GM12872 (cell line): ENCODE measurements around the gene CFAP100.

Experiments
- TF ChIP-seq, protein P1 (sequence below): IDR thresholded peaks from 3 replicates; pipeline ENCODE4 v1.5.1; 2011; ENCODE audit warnings: low read depth, mild to moderate bottlenecking, low read length, moderate library complexity; ENCODE audit not compliant: insufficient read depth

The CFAP100 gene

GRCh38 chr3:126417981-126418530 lies 23.3 kb downstream of the CFAP100 start:
- TF ChIP-seq, protein P1, sequence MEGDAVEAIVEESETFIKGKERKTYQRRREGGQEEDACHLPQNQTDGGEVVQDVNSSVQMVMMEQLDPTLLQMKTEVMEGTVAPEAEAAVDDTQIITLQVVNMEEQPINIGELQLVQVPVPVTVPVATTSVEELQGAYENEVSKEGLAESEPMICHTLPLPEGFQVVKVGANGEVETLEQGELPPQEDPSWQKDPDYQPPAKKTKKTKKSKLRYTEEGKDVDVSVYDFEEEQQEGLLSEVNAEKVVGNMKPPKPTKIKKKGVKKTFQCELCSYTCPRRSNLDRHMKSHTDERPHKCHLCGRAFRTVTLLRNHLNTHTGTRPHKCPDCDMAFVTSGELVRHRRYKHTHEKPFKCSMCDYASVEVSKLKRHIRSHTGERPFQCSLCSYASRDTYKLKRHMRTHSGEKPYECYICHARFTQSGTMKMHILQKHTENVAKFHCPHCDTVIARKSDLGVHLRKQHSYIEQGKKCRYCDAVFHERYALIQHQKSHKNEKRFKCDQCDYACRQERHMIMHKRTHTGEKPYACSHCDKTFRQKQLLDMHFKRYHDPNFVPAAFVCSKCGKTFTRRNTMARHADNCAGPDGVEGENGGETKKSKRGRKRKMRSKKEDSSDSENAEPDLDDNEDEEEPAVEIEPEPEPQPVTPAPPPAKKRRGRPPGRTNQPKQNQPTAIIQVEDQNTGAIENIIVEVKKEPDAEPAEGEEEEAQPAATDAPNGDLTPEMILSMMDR, result no peak

DNA sequence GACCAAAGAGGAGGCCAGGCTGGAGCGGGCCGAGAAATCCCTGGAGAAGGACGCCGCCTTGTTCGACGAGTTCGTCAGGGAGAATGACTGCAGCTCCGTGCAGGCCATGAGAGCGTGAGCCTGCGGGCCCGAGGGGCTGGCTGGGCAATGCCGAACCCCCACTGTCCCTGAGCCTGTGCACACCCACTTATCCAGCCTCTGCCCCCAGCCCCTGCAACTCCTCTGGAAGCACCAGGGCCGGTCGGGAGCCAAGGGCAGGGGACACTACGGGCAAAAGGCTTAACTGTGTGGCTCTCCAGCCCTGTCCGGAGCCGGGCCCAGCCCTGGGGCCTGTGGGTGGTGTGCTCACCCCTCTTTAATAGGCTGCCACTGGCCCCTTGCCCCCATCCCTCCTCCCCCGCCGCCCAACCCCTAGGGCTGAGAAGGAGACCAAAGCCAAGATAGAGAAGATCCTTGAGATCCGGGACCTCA lies 24.0 kb downstream of the CFAP100 start:
- TF ChIP-seq, protein P1, result no peak

DNA sequence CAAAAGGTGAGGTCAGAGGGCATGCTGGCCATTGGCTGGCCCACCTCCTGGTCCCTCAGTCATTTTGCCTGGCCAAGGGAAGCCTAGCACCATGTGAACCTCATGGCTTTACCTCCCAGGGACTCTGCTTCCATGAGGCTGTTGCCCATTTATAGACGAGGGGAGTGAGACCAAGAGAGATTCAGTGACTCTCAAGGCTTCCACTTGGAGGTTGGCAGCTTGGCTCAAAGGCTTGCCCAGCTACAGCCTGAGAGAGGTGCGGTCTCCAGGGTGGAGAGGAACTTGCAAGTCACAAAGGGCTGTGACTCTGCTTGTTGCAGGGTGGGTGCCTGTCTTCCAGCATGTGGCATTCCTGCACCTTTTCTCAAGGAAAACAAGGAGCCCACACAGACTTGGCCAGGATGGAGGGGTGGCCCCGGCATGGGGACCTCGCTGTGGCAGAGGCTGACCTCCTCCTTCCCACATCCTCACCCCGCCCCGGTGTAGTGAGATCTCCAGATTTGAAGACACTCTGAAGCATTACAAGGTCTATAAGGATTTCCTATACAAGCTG lies 24.5 kb downstream of the CFAP100 start:
- TF ChIP-seq, protein P1, result no peak

GRCh38 chr3:126419886-126420786 lies 25.4 kb downstream of the CFAP100 start:
- TF ChIP-seq, protein P1, result no peak

DNA sequence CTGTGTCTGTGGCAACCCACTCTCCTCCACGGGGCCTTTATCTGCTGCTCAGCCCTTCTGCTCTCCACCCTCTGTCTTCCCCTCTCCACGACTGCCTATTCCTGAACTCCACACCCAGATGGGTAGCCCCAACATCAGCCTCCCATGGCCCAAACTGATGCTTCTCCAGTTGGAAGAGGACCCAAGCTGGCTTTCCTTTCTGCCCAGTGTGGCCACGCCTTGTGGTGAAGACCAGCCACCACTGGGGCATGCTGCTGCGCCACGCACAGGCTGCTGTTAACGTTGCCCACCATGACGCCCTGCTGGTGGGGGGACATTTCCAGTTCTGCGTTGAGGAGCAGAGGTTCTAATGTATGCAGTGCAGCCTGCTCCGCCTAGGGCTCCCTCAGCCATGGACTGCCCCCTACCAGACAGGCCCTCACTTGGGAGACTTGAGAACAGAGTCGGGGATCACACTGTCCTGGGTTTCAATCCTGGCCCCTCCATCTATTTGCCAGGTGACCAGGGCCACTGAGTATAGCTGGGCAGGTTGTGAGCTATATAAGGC lies 26.9 kb downstream of the CFAP100 start:
- TF ChIP-seq, protein P1, result no peak

- TF ChIP-seq, protein P1, result no peak
Measured at GRCh38 chr3:126422121-126422520, 27.4 kb downstream of the CFAP100 start.

GRCh38 chr3:126422571-126423091 lies 27.9 kb downstream of the CFAP100 start:
- TF ChIP-seq, protein P1, result no peak
